Measurements from ENCODE around the gene MRTFA. TPM values are rescaled to one million over a fixed set of nuclear protein-coding genes. Genes with fewer than 3 reads are reported as not detected.

MRTFA gene
- total RNA-seq, 1 experiment from 2014 or later = 28.0 TPM

DNA sequence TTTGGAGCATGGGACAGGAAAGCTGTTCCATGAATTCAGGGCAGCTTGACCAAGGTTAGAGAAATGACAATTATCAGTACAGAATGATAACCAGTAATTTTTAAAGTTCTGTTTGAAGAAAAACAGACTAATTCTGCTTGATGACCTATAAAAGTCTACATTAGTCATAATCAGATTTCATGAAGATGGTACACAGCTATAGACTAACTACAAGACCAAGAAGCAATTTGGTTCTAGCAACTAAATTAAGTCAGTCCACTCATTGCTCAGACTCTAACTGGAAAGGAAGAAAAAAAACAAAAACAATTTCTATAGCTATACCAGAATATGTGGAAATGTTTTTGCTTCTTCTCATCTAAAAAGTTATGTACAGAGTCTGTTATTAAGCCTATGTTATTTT is 24.9 kb downstream of the MRTFA start:
- Histone ChIP-seq H3K36me3 (ENCODE audit: control insufficient read depth in 1 of 2, insufficient read depth in 2 of 2, low read length in 2 of 2) (no peaks in the 10 kb centered on the region), H3K27ac (ENCODE audit: low read depth, low read length) (no peak overlapping the region), H2AFZ (ENCODE audit: low read depth, low read length, poor library complexity, severe bottlenecking) (no peak overlapping the region), H4K20me1 (ENCODE audit: insufficient read depth) (no peaks in the 10 kb centered on the region), H3K9me2 (ENCODE audit: insufficient read depth) (no peaks in the 10 kb centered on the region), H3K9ac (ENCODE audit: low read length) (no peak overlapping the region), H3K9me3 (ENCODE audit: control insufficient read depth in 1 of 2, insufficient read depth in 1 of 2, low read depth in 1 of 2, low read length in 2 of 2) (no peaks in the 10 kb centered on the region), H3K4me1 (ENCODE audit: control insufficient read depth in 1 of 2, insufficient read depth in 2 of 2, low read length in 2 of 2) (peaks cover 3 to 6% of the 10 kb centered on the region in 2 experiments; a peak in 2 of 4 replicates), H3K4me3 (replicated peaks in 1 of 2; ENCODE audit: low read depth in 1 of 2, low read length in 2 of 2) (no peak overlapping the region), H3K4me2 (ENCODE audit: low read length) (no peak overlapping the region), H3K79me2 (ENCODE audit: insufficient read depth, low read length) (peaks cover 65% of the 10 kb centered on the region), H3K27me3 (ENCODE audit: insufficient read depth, low read length) (no peaks in the 10 kb centered on the region)
- TF ChIP-seq POLR2AphosphoS5 (IDR thresholded peaks at IDR 0.05; ENCODE audit: low read depth, low read length) (no peak), SIN3A (IDR thresholded peaks at IDR 0.05; ENCODE audit: low read depth) (no peak), EZH2phosphoT487 (IDR thresholded peaks at IDR 0.05; ENCODE audit: borderline replicate concordance) (no peak), REST (IDR thresholded peaks at IDR 0.05; ENCODE audit: low read depth) (no peak), SP1 (IDR thresholded peaks at IDR 0.05; ENCODE audit: low read depth) (no peak), MAX (IDR thresholded peaks at IDR 0.05) (no peak), ELF1 (IDR thresholded peaks at IDR 0.05; ENCODE audit: borderline replicate concordance, low read depth) (no peak), TCF7L2 (IDR thresholded peaks at IDR 0.05; ENCODE audit: borderline replicate concordance, extremely low read depth, insufficient read depth, insufficient read length) (no peak), FOSL1 (IDR thresholded peaks at IDR 0.05; ENCODE audit: low read depth) (no peak), SRF (IDR thresholded peaks at IDR 0.05; ENCODE audit: low read depth) (no peak), EZH2 (IDR thresholded peaks at IDR 0.05) (no peak), ZBTB33 (IDR thresholded peaks at IDR 0.05; ENCODE audit: extremely low read depth, insufficient replicate concordance, low read length) (no peak), ZNF274 (IDR thresholded peaks at IDR 0.05; ENCODE audit: low read depth, low read length) (no peak), CEBPB (IDR thresholded peaks at IDR 0.05; ENCODE audit: low read depth) (no peak), YY1 (IDR thresholded peaks at IDR 0.05; ENCODE audit: extremely low read depth, insufficient replicate concordance, low read depth, low read length) (no peak), POLR2A (IDR thresholded peaks at IDR 0.05; ENCODE audit: borderline replicate concordance, extremely low read depth, insufficient read depth, insufficient read length) (no peak), EGR1 (IDR thresholded peaks at IDR 0.05; ENCODE audit: low read depth) (no peak), JUND (IDR thresholded peaks at IDR 0.05) (no peak)
- TF ChIP-seq, protein P1, sequence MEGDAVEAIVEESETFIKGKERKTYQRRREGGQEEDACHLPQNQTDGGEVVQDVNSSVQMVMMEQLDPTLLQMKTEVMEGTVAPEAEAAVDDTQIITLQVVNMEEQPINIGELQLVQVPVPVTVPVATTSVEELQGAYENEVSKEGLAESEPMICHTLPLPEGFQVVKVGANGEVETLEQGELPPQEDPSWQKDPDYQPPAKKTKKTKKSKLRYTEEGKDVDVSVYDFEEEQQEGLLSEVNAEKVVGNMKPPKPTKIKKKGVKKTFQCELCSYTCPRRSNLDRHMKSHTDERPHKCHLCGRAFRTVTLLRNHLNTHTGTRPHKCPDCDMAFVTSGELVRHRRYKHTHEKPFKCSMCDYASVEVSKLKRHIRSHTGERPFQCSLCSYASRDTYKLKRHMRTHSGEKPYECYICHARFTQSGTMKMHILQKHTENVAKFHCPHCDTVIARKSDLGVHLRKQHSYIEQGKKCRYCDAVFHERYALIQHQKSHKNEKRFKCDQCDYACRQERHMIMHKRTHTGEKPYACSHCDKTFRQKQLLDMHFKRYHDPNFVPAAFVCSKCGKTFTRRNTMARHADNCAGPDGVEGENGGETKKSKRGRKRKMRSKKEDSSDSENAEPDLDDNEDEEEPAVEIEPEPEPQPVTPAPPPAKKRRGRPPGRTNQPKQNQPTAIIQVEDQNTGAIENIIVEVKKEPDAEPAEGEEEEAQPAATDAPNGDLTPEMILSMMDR (IDR thresholded peaks at IDR 0.05 in 2 of 3, conservative IDR thresholded peaks at IDR 0.05 in 1 of 3; ENCODE audit: borderline replicate concordance in 1 of 3, insufficient read depth in 1 of 3, low read depth in 2 of 3, low read length in 2 of 3) = no peak
- TF ChIP-seq, protein P2, sequence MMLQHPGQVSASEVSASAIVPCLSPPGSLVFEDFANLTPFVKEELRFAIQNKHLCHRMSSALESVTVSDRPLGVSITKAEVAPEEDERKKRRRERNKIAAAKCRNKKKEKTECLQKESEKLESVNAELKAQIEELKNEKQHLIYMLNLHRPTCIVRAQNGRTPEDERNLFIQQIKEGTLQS (IDR thresholded peaks at IDR 0.05) = no peak
- intact Hi-C loops (cut with micrococcal nuclease) = no loop called here
- BruUV-seq (replicated peaks) = no TSS peak
- DNase-seq (ENCODE audit: low read depth, low spot score) (no peak), ATAC-seq (no peak)
- RAD21 ChIA-PET (ENCODE audit: low non-redundant PET in 1 of 2, low total read pairs in 2 of 2, uncharacterized antibody in 2 of 2, unreplicated experiment in 2 of 2) = no interaction called here
- POLR2A ChIA-PET = interaction anchor here (0.6 kb wide), 1 partner anchor 16 kb away, joined by 3 read pairs; no protein-coding TSS in a partner anchor
- CTCF ChIA-PET = no interaction called here
